ENCODE data around the gene MUSK. TPM values are rescaled to one million over a fixed set of nuclear protein-coding genes. Genes with fewer than 3 reads are reported as not detected.

Gene MUSK
- total and polyA plus RNA-seq, 2 of the 8 experiments (the other 6 are each of a cell fraction or from before 2014, with no cell fraction given) = not detected

- no peak for DNase-seq (ENCODE audit: low read depth in 1 of 2, low spot score in 2 of 2)
- Histone ChIP-seq H2BK15ac (ENCODE audit: low read length) (no peak overlapping the region), H3K9me3 (ENCODE audit: insufficient read depth in 2 of 2, low read depth in 1 of 2, low read length in 1 of 2) (no peaks in the 10 kb centered on the region), H3K79me1 (ENCODE audit: low read depth, low read length) (no peaks in the 10 kb centered on the region), H3K27ac (ENCODE audit: low read depth, low read length) (no peak overlapping the region), H4K5ac (ENCODE audit: insufficient read length, low read depth, low read length) (no peak overlapping the region), H2BK20ac (ENCODE audit: low read length) (no peak overlapping the region), H3K9ac (replicated peaks in 1 of 4; ENCODE audit: extremely low read depth in 1 of 4, low read depth in 3 of 4, low read length in 3 of 4) (no peak overlapping the region), H4K8ac (ENCODE audit: extremely low read depth, insufficient read depth, low read length) (no peak overlapping the region), H3K36me3 (ENCODE audit: control insufficient read depth in 2 of 4, insufficient read depth in 4 of 4, low read length in 3 of 4) (no peaks in the 10 kb centered on the region), H2BK5ac (ENCODE audit: low read depth, low read length) (no peak overlapping the region), H3K4me2 (ENCODE audit: insufficient read depth in 1 of 2, low read depth in 2 of 2, low read length in 2 of 2) (no peak overlapping the region), H2AFZ (ENCODE audit: low read length) (no peak overlapping the region), H3K4me1 (replicated peaks in 1 of 4; ENCODE audit: control insufficient read depth in 3 of 4, insufficient read depth in 4 of 4, low read length in 3 of 4) (no peaks in the 10 kb centered on the region), H3K27me3 (replicated peaks in 1 of 4; ENCODE audit: control insufficient read depth in 3 of 4, extremely low read depth in 1 of 4, insufficient read depth in 3 of 4, low read length in 3 of 4) (no peaks in the 10 kb centered on the region), H3K14ac (ENCODE audit: insufficient read length) (no peak overlapping the region), H3K23me2 (ENCODE audit: low read depth, low read length) (no peaks in the 10 kb centered on the region; the same call in 1 of the 2 replicates), H3K4me3 (ENCODE audit: extremely low read depth in 1 of 4, insufficient read depth in 2 of 4, low read depth in 3 of 4, low read length in 4 of 4) (no peak overlapping the region), H3K79me2 (ENCODE audit: control insufficient read depth in 1 of 2, insufficient read depth in 2 of 2, low read length in 2 of 2) (no peaks in the 10 kb centered on the region), H4K91ac (replicated peaks; ENCODE audit: insufficient read length, low read length) (no peak overlapping the region), H2BK120ac (replicated peaks; ENCODE audit: low read depth, low read length) (no peak overlapping the region), H3K18ac (ENCODE audit: extremely low read depth, low read length) (no peak overlapping the region), H3K23ac (ENCODE audit: insufficient read length) (no peak overlapping the region), H4K20me1 (replicated peaks in 1 of 2; ENCODE audit: control insufficient read depth in 1 of 2, insufficient read depth in 2 of 2, low read length in 2 of 2) (no peaks in the 10 kb centered on the region), H3K4ac (replicated peaks; ENCODE audit: insufficient read length, low read depth, low read length) (no peak overlapping the region), H2BK12ac (ENCODE audit: low read depth, low read length) (no peak overlapping the region), H3K56ac (replicated peaks; ENCODE audit: insufficient read length, low read depth, low read length) (no peak overlapping the region), H2AK5ac (ENCODE audit: low read depth, low read length) (no peak overlapping the region)
- no peak for FAIRE-seq
- ChIA-PET POLR2A (ENCODE audit: partially characterized antibody) (no interaction called here), CTCF (ENCODE audit: partially characterized antibody) (no interaction called here)
- WGBS, 2 experiments (ENCODE audit: extremely low coverage in 1 of 2, insufficient coverage in 1 of 2, insufficient read length in 1 of 2, insufficient replicate concordance in 2 of 2, low coverage in 1 of 2, low lambda C conversion rate in 2 of 2, missing lambda C conversion rate in 1 of 2) = 100% methylated on average over 1 of the region's 1 CpG; no CpG with 5 or more reads in 1 of the 2 experiments
- no peak for TF ChIP-seq SRF (IDR thresholded peaks at IDR 0.05; ENCODE audit: low read depth, low read length)
- no peak for TF ChIP-seq CTBP2 (IDR thresholded peaks at IDR 0.05; ENCODE audit: borderline replicate concordance, insufficient read depth, insufficient read length, low read length)
- no peak for TF ChIP-seq TBP (IDR thresholded peaks at IDR 0.05; ENCODE audit: low read depth, low read length)
- TF ChIP-seq GABPA (IDR thresholded peaks at IDR 0.05; ENCODE audit: borderline replicate concordance, insufficient read depth, low read length) = no peak
- TF ChIP-seq EZH2 (IDR thresholded peaks at IDR 0.05; ENCODE audit: low read depth, low read length, severe bottlenecking) = no peak
- TF ChIP-seq JUND (IDR thresholded peaks at IDR 0.05; ENCODE audit: low read length) = no peak
- no peak for TF ChIP-seq BACH1 (IDR thresholded peaks at IDR 0.05; ENCODE audit: low read length)
- no peak for TF ChIP-seq TAF7 (optimal IDR thresholded peaks at IDR 0.05; ENCODE audit: borderline replicate concordance, low read depth, low read length)
- TF ChIP-seq NRF1 (IDR thresholded peaks at IDR 0.05; ENCODE audit: low read depth, low read length) = no peak
- TF ChIP-seq EP300 (IDR thresholded peaks at IDR 0.05; ENCODE audit: borderline replicate concordance in 1 of 2, low read depth in 2 of 2, low read length in 2 of 2) = no peak
- TF ChIP-seq BRCA1 (IDR thresholded peaks at IDR 0.05; ENCODE audit: low read depth, low read length) = no peak
- no peak for TF ChIP-seq SUZ12 (IDR thresholded peaks at IDR 0.05; ENCODE audit: low read length)
- no peak for TF ChIP-seq POLR2AphosphoS5 (IDR thresholded peaks at IDR 0.05; ENCODE audit: low read depth, low read length)
- no peak for TF ChIP-seq CBX8 (IDR thresholded peaks at IDR 0.05; ENCODE audit: borderline replicate concordance, low read depth, low read length)
- no peak for TF ChIP-seq YY1 (IDR thresholded peaks at IDR 0.05; ENCODE audit: low read depth, low read length)
Observed at GRCh38 chr9:110753731-110754231, 85.2 kb downstream of the MUSK start.
